ENCODE measurements around the gene CTIF. TPM values are rescaled to one million over a fixed set of nuclear protein-coding genes. Genes with fewer than 3 reads are reported as not detected.

The CTIF gene
- total RNA-seq, 1 experiment from 2014 or later: 95.8 TPM

DNA sequence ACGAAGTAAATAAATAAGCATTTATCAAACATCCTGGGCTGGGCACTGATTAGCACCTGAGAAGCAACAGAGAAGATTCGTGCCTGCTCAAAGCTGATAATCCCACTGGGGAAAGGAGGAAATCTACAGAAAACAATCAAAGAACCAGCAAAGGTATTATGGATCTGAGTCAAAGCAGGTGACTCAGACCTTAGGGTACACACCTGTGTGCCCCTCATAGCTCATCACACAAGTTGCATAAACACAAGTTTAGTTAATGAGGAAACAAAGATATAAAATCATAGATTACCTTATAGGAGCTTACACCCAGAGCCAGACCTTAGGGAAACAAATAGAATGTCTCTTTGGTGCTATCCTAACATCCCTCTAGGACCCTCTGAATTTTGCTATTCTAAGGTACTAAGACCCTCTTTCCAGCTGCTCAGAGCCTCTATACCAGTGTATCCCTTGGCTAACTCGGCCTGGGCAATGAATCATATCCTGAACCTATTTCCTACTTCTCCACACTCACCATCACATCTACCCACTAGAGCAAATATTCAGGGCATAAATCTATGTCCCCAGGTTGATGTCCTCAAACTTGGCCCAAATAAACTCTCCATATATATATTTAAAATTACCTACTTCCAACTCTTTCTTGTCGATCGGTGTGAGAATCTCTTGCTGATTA lies 19.3 kb upstream of the CTIF start:
- Mint-ChIP-seq H3K27ac (ENCODE audit: low read depth, unreplicated experiment) (no peak overlapping the region), H3K4me1 (ENCODE audit: insufficient read depth, unreplicated experiment) (no peaks in the 10 kb centered on the region), H3K36me3 (ENCODE audit: insufficient read depth, unreplicated experiment) (no peaks in the 10 kb centered on the region), H3K9me3 (ENCODE audit: unreplicated experiment) (no peaks in the 10 kb centered on the region), H3K4me3 (ENCODE audit: unreplicated experiment) (no peak overlapping the region), H3K27me3 (ENCODE audit: insufficient read depth, unreplicated experiment) (no peaks in the 10 kb centered on the region)
- intact Hi-C loops (cut with micrococcal nuclease): no loop called here
- ChIA-PET CTCF (interaction anchor here (0.7 kb wide), 1 partner anchor 207 kb away, joined by 4 read pairs; no protein-coding TSS in a partner anchor), POLR2A (no interaction called here)
- BruUV-seq (replicated peaks): no TSS peak
- DNase-seq (ENCODE audit: unreplicated experiment): no peak
- TF ChIP-seq, protein P1, sequence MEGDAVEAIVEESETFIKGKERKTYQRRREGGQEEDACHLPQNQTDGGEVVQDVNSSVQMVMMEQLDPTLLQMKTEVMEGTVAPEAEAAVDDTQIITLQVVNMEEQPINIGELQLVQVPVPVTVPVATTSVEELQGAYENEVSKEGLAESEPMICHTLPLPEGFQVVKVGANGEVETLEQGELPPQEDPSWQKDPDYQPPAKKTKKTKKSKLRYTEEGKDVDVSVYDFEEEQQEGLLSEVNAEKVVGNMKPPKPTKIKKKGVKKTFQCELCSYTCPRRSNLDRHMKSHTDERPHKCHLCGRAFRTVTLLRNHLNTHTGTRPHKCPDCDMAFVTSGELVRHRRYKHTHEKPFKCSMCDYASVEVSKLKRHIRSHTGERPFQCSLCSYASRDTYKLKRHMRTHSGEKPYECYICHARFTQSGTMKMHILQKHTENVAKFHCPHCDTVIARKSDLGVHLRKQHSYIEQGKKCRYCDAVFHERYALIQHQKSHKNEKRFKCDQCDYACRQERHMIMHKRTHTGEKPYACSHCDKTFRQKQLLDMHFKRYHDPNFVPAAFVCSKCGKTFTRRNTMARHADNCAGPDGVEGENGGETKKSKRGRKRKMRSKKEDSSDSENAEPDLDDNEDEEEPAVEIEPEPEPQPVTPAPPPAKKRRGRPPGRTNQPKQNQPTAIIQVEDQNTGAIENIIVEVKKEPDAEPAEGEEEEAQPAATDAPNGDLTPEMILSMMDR (IDR thresholded peaks at IDR 0.05; ENCODE audit: unreplicated experiment): no peak

DNA sequence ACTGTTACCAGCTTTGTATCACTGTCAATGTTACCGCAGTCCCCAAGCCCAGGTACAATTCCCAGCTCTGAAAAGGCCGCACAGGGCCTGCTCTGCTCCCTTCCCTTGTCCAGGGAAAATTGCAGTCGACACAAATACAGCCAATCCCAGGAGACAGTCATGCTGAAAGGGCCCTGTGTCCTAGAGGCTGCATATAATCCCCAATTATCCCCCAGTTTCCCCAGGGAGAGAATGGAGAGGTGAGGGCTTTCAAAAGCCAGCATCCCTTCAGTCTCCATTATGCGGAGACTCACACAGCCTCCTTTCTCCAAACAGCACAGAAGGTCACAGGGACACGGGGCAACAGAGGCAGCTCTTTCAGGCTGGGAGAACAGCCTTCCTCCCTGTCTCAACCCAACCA lies 17.1 kb upstream of the CTIF start:
- Mint-ChIP-seq H3K27me3 (ENCODE audit: insufficient read depth, unreplicated experiment) (peaks cover 16% of the 10 kb centered on the region), H3K27ac (ENCODE audit: low read depth, unreplicated experiment) (no peak overlapping the region), H3K4me1 (ENCODE audit: insufficient read depth, unreplicated experiment) (no peaks in the 10 kb centered on the region), H3K36me3 (ENCODE audit: insufficient read depth, unreplicated experiment) (no peaks in the 10 kb centered on the region), H3K4me3 (ENCODE audit: unreplicated experiment) (no peak overlapping the region), H3K9me3 (ENCODE audit: unreplicated experiment) (no peaks in the 10 kb centered on the region)
- ChIA-PET CTCF (interaction anchor here (0.8 kb wide), 1 partner anchor 46 kb away, joined by 4 read pairs; no protein-coding TSS in a partner anchor), POLR2A (no interaction called here)
- DNase-seq (ENCODE audit: unreplicated experiment): no peak
- intact Hi-C loops (cut with micrococcal nuclease): no loop called here
- no TSS peak for BruUV-seq (replicated peaks)
- TF ChIP-seq, protein P1 (IDR thresholded peaks at IDR 0.05; ENCODE audit: unreplicated experiment): no peak

DNA sequence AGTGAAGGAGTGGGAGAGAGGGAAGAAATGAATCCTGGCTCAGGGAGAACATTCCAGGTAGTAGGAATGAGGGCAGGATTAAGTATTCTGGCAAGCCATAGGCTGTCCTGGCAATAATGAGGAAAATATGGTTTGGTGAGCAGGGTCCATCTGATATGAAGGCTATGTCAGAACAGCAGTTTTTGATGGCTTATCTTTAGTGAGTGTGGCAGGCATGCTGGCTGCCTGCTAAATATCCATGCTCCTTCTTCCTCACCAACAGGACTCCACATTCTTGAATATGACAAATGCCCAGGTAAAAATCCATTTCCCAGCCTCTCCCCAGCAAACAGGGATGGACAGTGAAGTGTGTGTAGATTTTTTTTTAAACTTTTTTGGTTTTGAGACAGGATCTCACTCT lies 13.2 kb upstream of the CTIF start:
- Mint-ChIP-seq H3K4me3 (ENCODE audit: unreplicated experiment) (no peak overlapping the region), H3K4me1 (ENCODE audit: insufficient read depth, unreplicated experiment) (peaks cover 12% of the 10 kb centered on the region), H3K36me3 (ENCODE audit: insufficient read depth, unreplicated experiment) (no peaks in the 10 kb centered on the region), H3K9me3 (ENCODE audit: unreplicated experiment) (no peaks in the 10 kb centered on the region), H3K27me3 (ENCODE audit: insufficient read depth, unreplicated experiment) (peaks cover 30% of the 10 kb centered on the region), H3K27ac (ENCODE audit: low read depth, unreplicated experiment) (no peak overlapping the region)
- no TSS peak for BruUV-seq (replicated peaks)
- TF ChIP-seq, protein P1 (IDR thresholded peaks at IDR 0.05; ENCODE audit: unreplicated experiment): no peak
- DNase-seq (ENCODE audit: unreplicated experiment): no peak
- ChIA-PET CTCF (interaction anchor here (0.6 kb wide), 1 partner anchor 114 kb away, joined by 3 read pairs; no protein-coding TSS in a partner anchor), POLR2A (no interaction called here)
- intact Hi-C loops (cut with micrococcal nuclease): no loop called here

DNA sequence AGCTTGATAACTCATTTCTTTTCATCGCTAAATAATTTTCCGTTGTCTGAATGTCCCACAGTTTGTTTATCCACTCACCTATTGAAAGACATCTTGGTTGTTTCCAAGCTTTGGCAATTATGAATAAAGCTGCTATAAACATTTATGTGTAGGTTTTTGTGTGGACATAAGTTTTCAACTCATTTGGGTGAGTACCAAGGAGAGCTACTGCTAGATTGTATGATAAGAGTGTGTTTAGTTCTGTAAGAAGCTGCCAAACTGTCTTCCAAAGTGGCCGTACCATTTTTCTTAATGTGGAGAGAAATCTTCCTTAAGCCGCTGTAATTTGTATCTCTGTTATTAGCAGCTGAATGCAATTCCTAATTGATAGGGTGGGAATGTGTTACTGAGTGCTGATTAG lies 11.4 kb upstream of the CTIF start:
- Mint-ChIP-seq H3K4me3 (ENCODE audit: unreplicated experiment) (no peak overlapping the region), H3K36me3 (ENCODE audit: insufficient read depth, unreplicated experiment) (no peaks in the 10 kb centered on the region), H3K27ac (ENCODE audit: low read depth, unreplicated experiment) (no peak overlapping the region), H3K4me1 (ENCODE audit: insufficient read depth, unreplicated experiment) (peaks cover 12% of the 10 kb centered on the region), H3K9me3 (ENCODE audit: unreplicated experiment) (no peaks in the 10 kb centered on the region), H3K27me3 (ENCODE audit: insufficient read depth, unreplicated experiment) (peaks cover 30% of the 10 kb centered on the region)
- TF ChIP-seq, protein P1 (IDR thresholded peaks at IDR 0.05; ENCODE audit: unreplicated experiment): no peak
- no TSS peak for BruUV-seq (replicated peaks)
- intact Hi-C loops (cut with micrococcal nuclease): no loop called here
- no peak for DNase-seq (ENCODE audit: unreplicated experiment)
- POLR2A ChIA-PET: no interaction called here
- CTCF ChIA-PET: interaction anchor here (0.6 to 1.5 kb wide), 4 partner anchors 21 to 957 kb away, joined by 3 to 5 read pairs (median 3); no protein-coding TSS in a partner anchor

Measured in MCF 10A (cell line).